Measurements from ENCODE around the gene TXNL4A.

Gene TXNL4A

GRCh38 chr18:79940814-79941472 is 47.4 kb downstream of the TXNL4A start:
- H3K4me3 ChIP-seq (ENCODE audit: low read depth, low read length) = no peak overlapping the region
- no peak for DNase-seq (ENCODE audit: low read depth)

DNA sequence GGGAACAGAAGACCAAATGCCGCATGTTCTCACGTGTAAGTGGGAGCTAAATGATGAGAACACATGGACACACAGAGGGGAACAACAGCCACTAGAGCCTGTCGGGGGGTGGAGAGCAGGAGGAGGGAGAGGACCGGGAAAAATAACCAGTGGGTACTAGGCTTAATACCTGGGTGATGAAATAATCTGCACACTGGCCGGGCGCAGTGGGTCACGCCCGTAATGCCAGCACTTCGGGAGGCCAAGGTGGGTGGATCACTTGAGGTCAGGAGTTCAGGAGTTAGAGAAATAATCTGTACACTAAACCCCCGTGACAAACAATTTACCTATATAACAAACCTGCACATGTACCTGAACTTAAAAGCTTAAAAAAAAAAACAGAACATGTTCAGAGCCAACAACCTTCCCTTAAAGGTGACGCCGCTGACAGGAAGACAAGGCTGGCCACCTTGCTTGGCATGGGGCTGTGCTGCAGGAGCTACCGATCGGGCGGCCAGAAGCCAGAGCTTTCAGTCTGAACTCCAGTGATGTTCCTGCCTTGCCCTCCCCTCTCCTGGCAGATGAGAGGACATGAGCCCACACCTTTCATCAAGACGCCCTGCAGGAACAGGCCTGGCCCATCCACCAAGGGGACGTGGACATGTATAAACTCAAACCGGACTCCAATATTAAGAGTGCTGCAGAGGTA is 48.1 kb downstream of the TXNL4A start:
- no peak overlapping the region for H3K4me3 ChIP-seq (ENCODE audit: low read depth, low read length)
- DNase-seq (ENCODE audit: low read depth) = no peak

DNA sequence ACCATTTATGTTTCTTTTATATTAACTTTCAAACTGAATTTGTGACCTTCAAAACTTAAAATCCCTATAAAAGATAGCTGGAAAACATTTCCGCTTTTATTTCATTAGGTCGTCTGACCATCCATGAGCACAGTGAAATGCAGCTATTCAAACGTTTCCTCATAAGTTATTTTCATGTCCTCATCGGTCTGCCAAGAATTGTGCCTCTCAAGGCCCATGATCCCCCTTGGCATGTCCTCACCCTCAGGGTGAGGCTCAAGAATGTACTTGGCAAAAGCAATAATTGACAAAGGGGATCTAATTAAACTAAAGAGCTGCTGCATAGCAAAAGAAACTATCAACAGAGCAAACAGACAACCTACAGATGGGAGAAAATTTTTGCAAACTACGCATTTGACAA is 49.3 kb downstream of the TXNL4A start:
- no peak overlapping the region for H3K4me3 ChIP-seq (ENCODE audit: low read depth, low read length)

DNA sequence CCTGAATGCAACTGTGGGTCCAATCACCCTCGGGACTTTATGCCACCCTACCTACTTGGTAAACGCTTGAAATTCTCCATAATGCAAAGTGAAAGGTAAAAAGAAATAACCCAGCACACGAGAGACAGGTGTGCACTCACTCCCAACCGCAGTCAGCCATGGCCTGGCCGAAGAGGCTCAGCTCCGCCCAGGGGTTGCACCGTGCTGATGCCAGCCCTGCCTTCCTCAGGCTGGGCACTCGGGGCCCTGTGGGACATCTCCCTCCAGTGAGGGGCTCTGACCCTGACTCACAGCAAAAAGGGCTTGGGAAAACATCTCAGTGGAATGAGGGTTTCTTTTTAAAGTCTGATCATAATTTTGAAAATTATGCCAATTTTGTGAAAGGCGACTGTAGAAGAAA is 50.2 kb downstream of the TXNL4A start:
- DNase-seq (ENCODE audit: low read depth) = no peak
- no peak overlapping the region for H3K4me3 ChIP-seq (ENCODE audit: low read depth, low read length)

More for the DNA sequence above, 49.3 kb downstream of the TXNL4A start:
- no peak for DNase-seq (ENCODE audit: low read depth)

GRCh38 chr18:79937103-79937860 is 51.1 kb downstream of the TXNL4A start:
- no peak overlapping the region for H3K4me3 ChIP-seq (ENCODE audit: low read depth, low read length)
- DNase-seq (ENCODE audit: low read depth) = no peak

GRCh38 chr18:79936641-79937040 is 51.7 kb downstream of the TXNL4A start:
- no peak overlapping the region for H3K4me3 ChIP-seq (ENCODE audit: low read depth, low read length)

DNA sequence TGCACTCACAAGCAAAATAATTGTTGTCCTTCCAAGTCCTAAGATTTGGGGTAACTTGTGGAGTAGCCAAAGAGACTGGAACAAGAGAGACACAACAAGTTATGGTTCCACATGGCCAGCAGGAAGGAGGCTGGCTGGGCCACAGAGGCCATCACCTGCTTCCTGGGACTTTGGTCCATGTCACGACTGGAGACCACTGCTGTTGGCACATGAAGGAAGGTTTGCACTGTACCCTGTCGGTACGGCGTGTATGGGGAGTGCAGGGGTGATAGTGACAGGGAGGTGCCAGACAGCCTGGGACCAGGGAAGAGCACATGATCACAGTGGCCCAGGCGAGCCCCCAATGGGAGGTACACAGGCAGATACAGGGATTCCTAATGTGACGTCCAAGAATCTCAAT is 52.4 kb downstream of the TXNL4A start:
- H3K4me3 ChIP-seq (ENCODE audit: low read depth, low read length) = no peak overlapping the region
- no peak for DNase-seq (ENCODE audit: low read depth)

More at GRCh38 chr18:79936641-79937040, 51.7 kb downstream of the TXNL4A start:
- DNase-seq (ENCODE audit: low read depth) = no peak

DNA sequence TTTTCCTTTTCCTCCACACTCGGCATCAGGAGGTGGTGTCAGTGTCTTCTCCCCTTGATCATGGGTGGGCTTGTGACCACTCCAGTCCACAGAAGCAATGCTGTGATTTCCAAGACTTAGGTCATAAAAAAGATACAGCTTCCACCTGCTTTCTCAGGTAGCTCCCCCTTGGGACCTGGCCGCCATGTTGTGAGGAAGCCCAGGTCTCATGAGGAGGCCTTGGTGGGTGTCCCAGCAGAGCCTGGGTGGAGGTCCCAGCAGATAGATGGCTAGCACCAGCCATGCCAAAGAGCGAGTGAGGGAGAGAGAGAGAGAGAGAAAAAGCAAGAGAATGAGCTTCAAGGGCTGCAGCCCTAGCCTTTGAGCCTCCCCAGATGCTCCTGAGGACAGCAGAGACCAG is 52.9 kb downstream of the TXNL4A start:
- H3K4me3 ChIP-seq (ENCODE audit: low read depth, low read length) = no peak overlapping the region
- DNase-seq (ENCODE audit: low read depth) = no peak

DNA sequence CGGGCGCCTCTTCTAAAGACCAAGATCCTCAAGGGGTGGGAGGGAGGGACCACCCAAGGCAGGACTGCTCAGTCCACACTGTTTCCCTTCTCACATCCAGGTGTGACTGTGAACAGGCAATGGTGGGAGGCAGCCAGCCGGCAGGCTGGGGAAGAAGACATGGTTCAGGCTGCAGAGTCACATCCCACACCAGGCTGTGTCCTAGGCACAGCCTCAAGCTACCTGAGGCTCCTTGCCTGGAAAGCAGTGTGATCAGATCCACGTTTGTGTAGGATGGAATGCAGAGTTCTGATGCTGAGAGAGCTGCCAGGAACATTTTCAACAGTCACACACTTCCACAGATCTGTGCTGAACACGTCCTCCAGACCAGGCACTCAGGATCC is 53.3 kb downstream of the TXNL4A start:
- H3K4me3 ChIP-seq (ENCODE audit: low read depth, low read length) = no peak overlapping the region
- DNase-seq (ENCODE audit: low read depth) = no peak

DNA sequence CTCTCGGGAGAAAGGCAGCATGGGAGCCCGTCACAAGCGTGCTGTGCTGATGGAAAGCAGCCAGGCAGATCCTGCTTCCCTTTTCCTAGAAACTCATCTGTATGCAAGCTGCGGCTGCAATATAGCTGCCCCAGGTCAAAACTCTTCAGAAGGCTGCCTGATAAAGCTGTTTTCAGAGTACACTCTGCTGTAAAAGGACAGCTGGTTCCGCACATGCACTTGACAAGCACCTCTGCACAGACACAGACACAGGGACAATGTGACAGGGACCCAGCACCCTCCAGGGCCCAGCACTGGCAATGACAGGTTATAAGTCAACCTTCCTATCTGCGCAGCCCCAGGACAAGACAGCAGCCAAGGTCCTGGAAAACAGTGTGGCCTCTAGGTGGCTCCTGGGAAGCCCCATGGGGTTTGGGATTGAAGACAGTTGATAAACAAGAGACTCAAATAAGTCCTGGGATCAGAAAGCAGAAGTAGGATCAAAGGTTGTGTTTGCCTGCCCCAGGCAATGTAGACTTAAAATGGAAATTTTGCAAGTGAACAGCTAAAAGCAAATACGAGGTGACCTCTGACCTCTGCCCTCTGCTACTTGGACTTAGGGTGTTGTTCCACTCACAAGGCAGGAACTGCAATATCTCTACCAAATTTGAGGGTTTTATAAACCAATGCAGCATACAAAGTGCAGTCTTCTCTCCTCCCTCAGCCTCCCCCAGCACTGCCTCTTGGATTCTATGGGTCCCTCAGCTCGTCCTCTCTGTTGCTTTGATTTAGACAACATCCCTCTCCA is 53.9 kb downstream of the TXNL4A start:
- DNase-seq (ENCODE audit: low read depth) = no peak
- no peak overlapping the region for H3K4me3 ChIP-seq (ENCODE audit: low read depth, low read length)

GRCh38 chr18:79933765-79934164 is 54.6 kb downstream of the TXNL4A start:
- DNase-seq (ENCODE audit: low read depth) = no peak

GRCh38 chr18:79932907-79933306 is 55.5 kb downstream of the TXNL4A start:
- no peak for DNase-seq (ENCODE audit: low read depth)
- H3K4me3 ChIP-seq (ENCODE audit: low read depth, low read length) = no peak overlapping the region

More at GRCh38 chr18:79933765-79934164, 54.6 kb downstream of the TXNL4A start:
- H3K4me3 ChIP-seq (ENCODE audit: low read depth, low read length) = no peak overlapping the region

DNA sequence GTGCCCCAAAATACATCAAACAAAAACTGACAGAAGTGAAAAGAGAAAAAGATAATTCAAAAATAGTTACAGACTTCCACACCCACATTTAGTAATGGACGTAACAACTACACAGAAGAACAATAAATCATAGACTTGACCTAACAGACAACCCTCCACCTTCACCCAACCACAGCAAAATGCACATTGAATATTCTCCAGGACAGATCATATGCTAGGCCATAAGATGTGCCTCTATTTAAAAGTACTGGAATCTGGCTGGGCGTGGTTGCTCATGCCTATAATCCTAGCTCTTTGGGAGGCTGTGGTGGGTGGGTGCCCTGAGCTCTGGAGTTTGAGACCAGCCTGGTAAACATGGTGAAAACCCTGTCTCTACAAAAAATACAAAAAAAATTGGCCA is 56.9 kb downstream of the TXNL4A start:
- no peak overlapping the region for H3K4me3 ChIP-seq (ENCODE audit: low read depth, low read length)
- no peak for DNase-seq (ENCODE audit: low read depth)

GRCh38 chr18:79930020-79930642 is 58.2 kb downstream of the TXNL4A start:
- no peak overlapping the region for H3K4me3 ChIP-seq (ENCODE audit: low read depth, low read length)
- no peak for DNase-seq (ENCODE audit: low read depth)

DNA sequence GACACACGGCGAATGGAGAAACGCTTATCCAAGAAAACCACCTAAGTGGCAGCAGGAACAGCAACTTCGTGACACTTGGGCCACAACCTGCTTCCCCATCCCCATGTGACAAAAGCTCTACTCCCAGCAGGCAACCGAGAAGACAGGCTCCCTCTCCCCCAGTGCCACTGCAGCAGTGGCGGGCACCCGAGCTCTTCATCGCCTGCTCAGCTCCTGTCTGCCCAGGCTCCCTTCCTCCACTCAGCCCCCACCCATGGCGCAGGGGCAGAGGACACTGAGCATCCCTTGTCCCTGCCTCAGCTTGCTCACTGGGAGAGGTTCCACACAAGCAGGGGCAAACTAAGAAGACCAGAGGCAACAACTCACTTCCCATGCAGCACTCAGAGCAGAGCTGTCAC is 59.8 kb downstream of the TXNL4A start:
- H3K4me3 ChIP-seq (ENCODE audit: low read depth, low read length) = no peak overlapping the region
- no peak for DNase-seq (ENCODE audit: low read depth)

- DNase-seq (ENCODE audit: low read depth) = no peak
- H3K4me3 ChIP-seq (ENCODE audit: low read depth, low read length) = no peak overlapping the region
Measured at GRCh38 chr18:79927607-79928562, 60.5 kb downstream of the TXNL4A start.

DNA sequence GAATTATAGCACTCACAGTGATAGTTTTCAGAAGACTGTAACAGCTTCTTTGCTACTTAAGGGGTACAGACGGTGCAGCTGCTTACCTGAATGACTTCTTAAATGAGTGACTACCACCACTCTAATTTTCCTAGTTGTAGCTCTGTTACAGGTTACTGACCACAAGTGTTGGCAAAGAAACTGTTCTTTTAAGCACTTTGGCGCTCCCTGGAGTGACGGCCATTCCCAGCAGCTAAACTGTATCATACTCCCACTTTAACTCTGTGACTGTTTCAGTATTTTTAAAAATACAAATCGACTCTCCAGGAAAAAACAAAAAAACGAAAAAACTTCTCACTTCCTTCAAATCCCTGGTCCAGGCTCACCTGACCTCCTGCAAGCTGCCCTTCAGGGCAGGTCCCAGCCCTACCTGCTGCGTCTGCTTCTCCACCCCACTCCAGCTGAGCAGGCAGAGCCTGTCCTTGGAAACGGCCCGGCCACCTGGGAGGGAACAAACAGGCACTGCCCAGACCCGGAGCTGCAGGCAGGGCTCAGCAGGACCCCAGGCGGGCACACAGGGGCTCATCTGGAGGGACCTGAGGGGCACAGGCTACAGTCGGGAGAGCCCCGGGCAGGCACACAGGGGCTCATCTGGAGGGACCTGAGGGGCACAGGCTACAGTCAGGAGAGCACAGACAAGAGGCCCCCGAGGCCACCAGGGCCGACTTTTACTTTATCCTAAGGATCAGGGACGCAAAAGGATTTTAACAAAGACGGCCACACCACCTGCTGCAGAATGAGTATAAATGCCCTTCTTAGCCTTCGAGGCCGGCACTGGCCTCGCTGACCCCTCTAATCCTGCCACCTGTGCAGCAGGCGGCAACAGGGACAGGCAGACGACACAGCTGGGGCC is 61.4 kb downstream of the TXNL4A start:
- no peak overlapping the region for H3K4me3 ChIP-seq (ENCODE audit: low read depth, low read length)
- no peak for DNase-seq (ENCODE audit: low read depth)

Measured in skeletal muscle cell (primary cell).